GM12872 (cell line): ENCODE results near the gene C6orf163.

ENCODE experiments used
- TF ChIP-seq, protein P1 (sequence below): IDR thresholded peaks from 3 replicates; pipeline ENCODE4 v1.5.1; 2011; ENCODE audit warnings: low read depth, mild to moderate bottlenecking, low read length, moderate library complexity; ENCODE audit not compliant: insufficient read depth

Gene C6orf163

DNA sequence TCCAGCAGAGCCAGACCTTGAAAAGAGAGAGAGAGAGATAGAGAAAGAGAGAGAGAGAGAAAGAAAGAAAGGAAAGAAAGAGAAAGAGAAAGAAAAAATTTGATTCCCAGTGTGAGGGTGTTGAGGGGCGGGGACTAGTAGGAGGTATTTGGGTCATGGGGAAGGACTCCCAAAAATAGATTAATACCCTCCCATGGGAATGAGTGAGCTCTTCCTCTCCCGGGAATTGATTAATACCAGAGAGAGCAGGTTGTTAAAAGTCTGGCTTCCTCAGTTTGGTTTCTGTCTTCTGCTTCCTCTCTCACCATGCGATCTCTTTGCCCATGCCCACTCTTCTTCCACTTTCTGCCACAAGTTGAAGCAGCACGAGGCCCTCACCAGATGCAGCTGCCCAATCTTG lies 34.3 kb downstream of the C6orf163 start:
- TF ChIP-seq, protein P1, sequence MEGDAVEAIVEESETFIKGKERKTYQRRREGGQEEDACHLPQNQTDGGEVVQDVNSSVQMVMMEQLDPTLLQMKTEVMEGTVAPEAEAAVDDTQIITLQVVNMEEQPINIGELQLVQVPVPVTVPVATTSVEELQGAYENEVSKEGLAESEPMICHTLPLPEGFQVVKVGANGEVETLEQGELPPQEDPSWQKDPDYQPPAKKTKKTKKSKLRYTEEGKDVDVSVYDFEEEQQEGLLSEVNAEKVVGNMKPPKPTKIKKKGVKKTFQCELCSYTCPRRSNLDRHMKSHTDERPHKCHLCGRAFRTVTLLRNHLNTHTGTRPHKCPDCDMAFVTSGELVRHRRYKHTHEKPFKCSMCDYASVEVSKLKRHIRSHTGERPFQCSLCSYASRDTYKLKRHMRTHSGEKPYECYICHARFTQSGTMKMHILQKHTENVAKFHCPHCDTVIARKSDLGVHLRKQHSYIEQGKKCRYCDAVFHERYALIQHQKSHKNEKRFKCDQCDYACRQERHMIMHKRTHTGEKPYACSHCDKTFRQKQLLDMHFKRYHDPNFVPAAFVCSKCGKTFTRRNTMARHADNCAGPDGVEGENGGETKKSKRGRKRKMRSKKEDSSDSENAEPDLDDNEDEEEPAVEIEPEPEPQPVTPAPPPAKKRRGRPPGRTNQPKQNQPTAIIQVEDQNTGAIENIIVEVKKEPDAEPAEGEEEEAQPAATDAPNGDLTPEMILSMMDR: no peak

- TF ChIP-seq, protein P1: no peak
Observed at GRCh38 chr6:87382861-87383260, 38.2 kb downstream of the C6orf163 start.

DNA sequence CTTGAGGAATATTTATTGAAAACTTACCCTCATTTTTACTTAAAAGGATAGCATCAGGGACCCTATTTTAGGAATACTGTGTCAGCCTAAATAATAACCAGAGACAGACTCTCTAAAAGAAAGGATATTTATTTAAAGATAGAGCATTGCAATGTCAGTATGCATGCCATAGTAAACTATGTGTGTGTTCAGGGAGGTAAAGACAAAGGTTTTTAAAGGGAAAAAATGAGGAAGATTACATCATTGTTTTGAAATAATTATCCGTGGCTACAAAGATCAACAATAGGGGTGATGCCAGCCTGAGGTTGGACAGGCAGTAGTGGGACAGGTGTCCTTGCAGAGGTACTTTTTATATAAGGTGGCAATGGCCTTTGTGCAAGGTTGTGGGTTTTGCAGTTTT lies 39.4 kb downstream of the C6orf163 start:
- TF ChIP-seq, protein P1: no peak

DNA sequence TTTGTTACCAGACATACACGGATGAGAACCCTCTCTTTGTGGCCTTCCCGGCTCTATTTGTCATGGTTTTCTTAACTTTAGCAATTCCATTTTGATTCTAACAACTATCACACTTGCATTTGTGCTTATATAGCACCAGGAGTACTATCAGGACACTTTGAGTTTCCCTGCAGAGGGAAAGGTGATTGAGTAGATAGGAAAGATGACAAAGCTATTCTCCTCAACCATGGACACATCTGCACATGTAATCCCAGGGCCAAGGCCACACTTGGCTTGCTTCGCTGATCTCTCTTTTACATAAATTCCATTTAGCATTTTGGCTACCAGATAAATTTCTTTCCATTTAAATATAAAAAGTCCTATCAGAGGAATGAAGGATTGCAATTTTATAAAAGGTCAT lies 39.8 kb downstream of the C6orf163 start:
- TF ChIP-seq, protein P1: no peak

GRCh38 chr6:87391334-87391733 lies 46.7 kb downstream of the C6orf163 start:
- TF ChIP-seq, protein P1: peak; percentile 61

- TF ChIP-seq, protein P1: peak; percentile 60
Observed at GRCh38 chr6:87393026-87393622, 48.5 kb downstream of the C6orf163 start.

DNA sequence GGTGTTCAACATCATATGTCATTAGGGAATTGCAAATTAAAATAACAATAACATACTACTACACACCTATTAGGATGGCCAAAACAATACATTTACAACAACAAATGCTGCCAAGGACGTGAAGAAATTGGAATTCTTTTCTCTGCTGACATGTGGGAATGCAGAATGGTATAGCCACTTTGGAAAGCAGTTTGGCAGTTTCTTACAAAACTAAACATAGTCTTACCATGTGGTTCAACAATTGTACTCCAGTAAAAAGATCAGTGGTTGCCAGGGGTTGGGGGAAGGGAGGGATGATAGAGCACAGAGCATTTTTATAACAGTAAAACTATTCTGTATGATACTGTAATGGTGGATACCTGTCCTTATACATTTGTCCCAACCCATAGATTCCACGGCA lies 50.8 kb downstream of the C6orf163 start:
- TF ChIP-seq, protein P1: no peak
